BE2C (cell line): Measurements from ENCODE around the gene MAP3K20.

Experiments
- DNase-seq: peaks from one replicate; pipeline ENCODE4 v3.0.0-alpha.2; 2020
- H3K27me3 ChIP-seq: fragments of 250-450 bp; sonication (Bioruptor Pico); 2 replicates; pipeline ENCODE4 v1.5.1; 2020; ENCODE audit warnings: mild to moderate bottlenecking
- H3K36me3 ChIP-seq: fragments of 250-450 bp; sonication (Bioruptor Pico); 2 replicates; pipeline ENCODE4 v1.5.1; 2020; ENCODE audit warnings: mild to moderate bottlenecking
- H3K4me1 ChIP-seq: fragments of 250-450 bp; sonication (Bioruptor Pico); 2 replicates; pipeline ENCODE4 v1.5.1; 2020
- H3K4me3 ChIP-seq: 2 replicates; pipeline ENCODE4 v1.5.1; 2011; ENCODE audit warnings: low read depth, low read length
- H3K9me3 ChIP-seq: fragments of 250-450 bp; sonication (Bioruptor Pico); 2 replicates; pipeline ENCODE4 v1.5.1; 2020
- CTCF ChIP-seq: IDR thresholded peaks from 2 replicates; pipeline ENCODE4 v1.5.1; 2012; ENCODE audit warnings: mild to moderate bottlenecking, low read depth, low read length

Gene MAP3K20

GRCh38 chr2:173040729-173041128 lies 34.9 kb upstream of the MAP3K20 start:
- no peak for TF ChIP-seq CTCF
- DNase-seq, result no peak
- no peaks in the 10 kb centered on the region for H3K4me1 ChIP-seq

GRCh38 chr2:173043476-173043875 lies 32.2 kb upstream of the MAP3K20 start:
- H3K9me3 ChIP-seq, result no peaks in the 10 kb centered on the region
- H3K36me3 ChIP-seq, result no peaks in the 10 kb centered on the region
- no peaks in the 10 kb centered on the region for H3K27me3 ChIP-seq
- no peak for DNase-seq
- 0 out of 2 replicates have a peak, but pooled peaks cover under 1% of the 10 kb centered on the region for H3K4me1 ChIP-seq
- no peak for TF ChIP-seq CTCF
- no peak overlapping the region for H3K4me3 ChIP-seq

More at GRCh38 chr2:173040729-173041128, 34.9 kb upstream of the MAP3K20 start:
- Histone ChIP-seq H3K36me3 (no peaks in the 10 kb centered on the region), H3K27me3 (no peaks in the 10 kb centered on the region), H3K4me3 (no peak overlapping the region), H3K9me3 (no peaks in the 10 kb centered on the region)

- no peaks in the 10 kb centered on the region for H3K27me3 ChIP-seq
- no peaks in the 10 kb centered on the region for H3K36me3 ChIP-seq
- H3K4me3 ChIP-seq, result no peak overlapping the region
- H3K9me3 ChIP-seq, result no peaks in the 10 kb centered on the region
- H3K4me1 ChIP-seq, result 0 out of 2 replicates have a peak, but pooled peaks cover 5% of the 10 kb centered on the region
- DNase-seq, result no peak
- no peak for TF ChIP-seq CTCF
Measured at GRCh38 chr2:173043897-173044519, 31.6 kb upstream of the MAP3K20 start.

GRCh38 chr2:173044686-173045085 lies 31.0 kb upstream of the MAP3K20 start:
- Histone ChIP-seq H3K36me3 (no peaks in the 10 kb centered on the region), H3K4me1 (peaks cover 5% of the 10 kb centered on the region; the same call in 1 of the 2 replicates), H3K4me3 (no peak overlapping the region), H3K9me3 (no peaks in the 10 kb centered on the region), H3K27me3 (no peaks in the 10 kb centered on the region)
- TF ChIP-seq CTCF, result no peak
- no peak for DNase-seq

- no peaks in the 10 kb centered on the region for H3K9me3 ChIP-seq
- no peak for DNase-seq
- no peaks in the 10 kb centered on the region for H3K27me3 ChIP-seq
- H3K4me3 ChIP-seq, result no peak overlapping the region
- no peak for TF ChIP-seq CTCF
- peaks cover 5% of the 10 kb centered on the region; the same call in 1 of the 2 replicates for H3K4me1 ChIP-seq
- no peaks in the 10 kb centered on the region for H3K36me3 ChIP-seq
Measured at GRCh38 chr2:173045181-173045580, 30.5 kb upstream of the MAP3K20 start.

- no peaks in the 10 kb centered on the region for H3K27me3 ChIP-seq
- DNase-seq, result no peak
- no peaks in the 10 kb centered on the region for H3K9me3 ChIP-seq
- H3K36me3 ChIP-seq, result no peaks in the 10 kb centered on the region
- peaks cover 5% of the 10 kb centered on the region; the same call in 1 of the 2 replicates for H3K4me1 ChIP-seq
- TF ChIP-seq CTCF, result no peak
- no peak overlapping the region for H3K4me3 ChIP-seq
Measured at GRCh38 chr2:173048522-173048896, 27.1 kb upstream of the MAP3K20 start.
